Parathyroid adenoma (tissue), 2 donors: ENCODE data around the gene ATP1B1.
A peak's percentile ranks its signal among the peaks of the same experiment; 100 is the strongest.

Experiments used
- H2AFZ ChIP-seq: fragments of 300-600 bp; sonication (generic); one replicate; pipeline ENCODE4 v1.7.0; 2017; ENCODE audit warnings: antibody characterized with exemption, mild to moderate bottlenecking
- H3K27ac ChIP-seq: fragments of 300-600 bp; sonication (generic); one replicate; pipeline ENCODE4 v1.7.0; 2017
- H3K27me3 ChIP-seq: fragments of 300-600 bp; sonication (generic); one replicate; pipeline ENCODE4 v1.7.0; 2017; ENCODE audit warnings: low read length; ENCODE audit not compliant: control insufficient read depth, insufficient read depth
- H3K36me3 ChIP-seq: fragments of 300-600 bp; sonication (generic); one replicate; pipeline ENCODE4 v1.7.0; 2017; ENCODE audit warnings: low read length; ENCODE audit not compliant: control insufficient read depth, insufficient read depth
- H3K4me1 ChIP-seq: fragments of 300-600 bp; sonication (generic); one replicate; pipeline ENCODE4 v1.7.0; 2017; ENCODE audit warnings: control low read depth
- H3K4me2 ChIP-seq: fragments of 300-600 bp; sonication (generic); one replicate; pipeline ENCODE4 v1.7.0; 2017; ENCODE audit warnings: low read length
- H3K4me3 ChIP-seq: fragments of 300-600 bp; sonication (generic); one replicate; pipeline ENCODE4 v1.7.0; 2017; ENCODE audit warnings: low read depth, low read length
- H3K79me2 ChIP-seq: fragments of 300-600 bp; sonication (generic); one replicate; pipeline ENCODE4 v1.7.0; 2017; ENCODE audit warnings: control low read depth
- H3K9ac ChIP-seq: fragments of 300-600 bp; sonication (generic); one replicate; pipeline ENCODE4 v1.7.0; 2017; ENCODE audit warnings: mild to moderate bottlenecking
- H3K9me3 ChIP-seq: fragments of 300-600 bp; sonication (generic); one replicate; pipeline ENCODE4 v1.7.0; 2017; ENCODE audit warnings: low read length; ENCODE audit not compliant: control insufficient read depth
- TF ChIP-seq, protein P1 (sequence below): fragments of 300-600 bp; sonication (generic); IDR thresholded peaks from one replicate; pipeline ENCODE4 v1.7.0; 2017; ENCODE audit warnings: antibody characterized with exemption, mild to moderate bottlenecking
- donor health status: primary hyperparathyroidism.

The ATP1B1 gene

DNA sequence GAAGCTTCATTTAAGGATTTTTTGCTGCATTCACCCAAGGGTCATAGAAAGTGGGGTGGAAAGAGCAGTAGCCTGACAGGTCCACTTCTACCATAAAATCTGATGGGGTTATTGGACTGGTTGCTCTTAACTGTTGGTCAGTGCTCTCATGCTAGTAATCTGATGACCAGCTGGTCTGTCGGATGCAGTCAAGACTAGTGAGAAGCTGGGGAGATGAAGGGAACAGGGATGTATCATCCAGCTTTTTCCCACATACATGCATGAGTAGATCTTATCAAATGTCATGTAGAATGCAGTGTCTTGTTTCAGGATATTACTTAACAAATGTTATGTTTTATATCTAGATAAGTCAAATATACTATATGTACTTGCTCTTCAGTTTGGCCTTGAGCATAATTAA is 11.1 kb downstream of the ATP1B1 start:
- peak overlapping the region; percentile 76 for H3K27ac ChIP-seq
- no peak overlapping the region for H3K4me3 ChIP-seq
- H3K4me2 ChIP-seq, result peak overlapping the region; percentile 40
- H3K79me2 ChIP-seq, result peaks cover 40% of the 10 kb centered on the region
- H3K4me1 ChIP-seq, result peaks cover 37% of the 10 kb centered on the region
- no peak overlapping the region for H3K9ac ChIP-seq
- no peaks in the 10 kb centered on the region for H3K36me3 ChIP-seq
- no peaks in the 10 kb centered on the region for H3K27me3 ChIP-seq
- H3K9me3 ChIP-seq, result no peaks in the 10 kb centered on the region
- TF ChIP-seq, protein P1, sequence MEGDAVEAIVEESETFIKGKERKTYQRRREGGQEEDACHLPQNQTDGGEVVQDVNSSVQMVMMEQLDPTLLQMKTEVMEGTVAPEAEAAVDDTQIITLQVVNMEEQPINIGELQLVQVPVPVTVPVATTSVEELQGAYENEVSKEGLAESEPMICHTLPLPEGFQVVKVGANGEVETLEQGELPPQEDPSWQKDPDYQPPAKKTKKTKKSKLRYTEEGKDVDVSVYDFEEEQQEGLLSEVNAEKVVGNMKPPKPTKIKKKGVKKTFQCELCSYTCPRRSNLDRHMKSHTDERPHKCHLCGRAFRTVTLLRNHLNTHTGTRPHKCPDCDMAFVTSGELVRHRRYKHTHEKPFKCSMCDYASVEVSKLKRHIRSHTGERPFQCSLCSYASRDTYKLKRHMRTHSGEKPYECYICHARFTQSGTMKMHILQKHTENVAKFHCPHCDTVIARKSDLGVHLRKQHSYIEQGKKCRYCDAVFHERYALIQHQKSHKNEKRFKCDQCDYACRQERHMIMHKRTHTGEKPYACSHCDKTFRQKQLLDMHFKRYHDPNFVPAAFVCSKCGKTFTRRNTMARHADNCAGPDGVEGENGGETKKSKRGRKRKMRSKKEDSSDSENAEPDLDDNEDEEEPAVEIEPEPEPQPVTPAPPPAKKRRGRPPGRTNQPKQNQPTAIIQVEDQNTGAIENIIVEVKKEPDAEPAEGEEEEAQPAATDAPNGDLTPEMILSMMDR, result no peak
- H2AFZ ChIP-seq, result no peak overlapping the region

DNA sequence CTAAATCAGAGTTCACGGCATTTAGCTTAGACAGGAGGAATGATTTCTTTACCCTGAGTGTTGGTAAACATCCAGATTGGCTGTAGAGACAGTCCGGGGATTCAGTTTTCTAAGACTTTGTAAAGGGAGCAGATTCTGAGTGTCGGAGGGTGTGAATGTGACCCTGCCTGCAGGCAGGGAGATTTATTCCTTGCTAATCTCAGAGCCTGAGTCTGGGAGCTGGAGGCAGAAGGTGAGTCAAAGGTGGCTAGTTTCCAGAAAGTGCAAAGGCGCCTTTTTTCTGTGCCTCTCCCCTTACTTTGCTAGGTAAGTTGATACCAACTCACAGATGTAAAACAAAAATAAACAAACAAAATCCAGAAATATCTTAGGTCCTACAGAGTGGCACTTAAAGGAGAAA is 11.7 kb downstream of the ATP1B1 start:
- H3K9me3 ChIP-seq, result no peaks in the 10 kb centered on the region
- peak overlapping the region; percentile 40 for H3K4me2 ChIP-seq
- H3K27me3 ChIP-seq, result no peaks in the 10 kb centered on the region
- TF ChIP-seq, protein P1, result no peak
- no peak overlapping the region for H3K9ac ChIP-seq
- H3K4me1 ChIP-seq, result peaks cover 35% of the 10 kb centered on the region
- peaks cover 36% of the 10 kb centered on the region for H3K79me2 ChIP-seq
- no peaks in the 10 kb centered on the region for H3K36me3 ChIP-seq
- H3K4me3 ChIP-seq, result peak overlapping the region; percentile 10
- peak overlapping the region; percentile 76 for H3K27ac ChIP-seq
- H2AFZ ChIP-seq, result no peak overlapping the region

DNA sequence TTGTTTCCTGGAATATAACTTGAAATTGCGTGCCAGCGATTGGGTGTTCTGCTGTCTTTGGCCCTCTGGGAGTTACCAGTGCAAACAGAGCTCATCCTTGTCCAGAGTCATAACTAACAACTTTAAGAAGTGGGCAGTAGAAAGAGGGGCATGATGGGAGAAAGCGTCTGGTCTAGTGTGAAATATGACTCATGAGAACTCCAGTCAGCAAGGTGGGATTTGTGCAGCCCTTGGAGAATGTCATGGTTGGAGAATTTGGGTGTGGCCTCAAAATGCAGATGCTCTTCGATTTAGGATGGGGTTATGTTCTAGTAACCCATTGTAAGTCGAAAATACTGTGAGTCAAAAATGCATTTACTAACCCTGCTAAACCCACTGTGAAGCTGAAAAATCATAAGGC is 12.9 kb downstream of the ATP1B1 start:
- TF ChIP-seq, protein P1, result no peak
- H3K4me1 ChIP-seq, result peaks cover 40% of the 10 kb centered on the region
- no peak overlapping the region for H3K9ac ChIP-seq
- no peaks in the 10 kb centered on the region for H3K27me3 ChIP-seq
- no peak overlapping the region for H2AFZ ChIP-seq
- peak overlapping the region; percentile 31 for H3K4me2 ChIP-seq
- H3K79me2 ChIP-seq, result peaks cover 27% of the 10 kb centered on the region
- H3K9me3 ChIP-seq, result no peaks in the 10 kb centered on the region
- H3K4me3 ChIP-seq, result no peak overlapping the region
- H3K27ac ChIP-seq, result peak overlapping the region; percentile 76
- H3K36me3 ChIP-seq, result no peaks in the 10 kb centered on the region

DNA sequence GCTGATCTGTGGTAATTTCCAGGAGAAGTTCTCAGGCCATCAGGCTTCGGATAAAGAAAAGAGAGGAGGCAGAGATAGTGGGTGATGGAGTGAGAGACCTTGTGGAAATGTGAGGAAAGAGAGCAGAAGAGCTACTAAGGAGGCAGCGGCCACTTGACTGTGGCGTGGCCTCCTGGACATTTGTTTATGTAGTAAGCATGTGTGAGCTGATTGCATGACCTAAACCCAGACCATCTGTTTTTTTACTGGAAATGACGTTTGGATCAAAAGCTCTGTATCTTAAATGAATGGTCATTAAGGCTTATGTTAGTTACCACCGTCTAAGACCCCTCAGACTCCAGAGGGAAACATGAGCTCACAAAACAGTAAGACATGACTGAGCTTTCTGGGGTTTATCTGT is 13.6 kb downstream of the ATP1B1 start:
- H3K4me3 ChIP-seq, result no peak overlapping the region
- H2AFZ ChIP-seq, result no peak overlapping the region
- H3K79me2 ChIP-seq, result peaks cover 23% of the 10 kb centered on the region
- H3K27me3 ChIP-seq, result no peaks in the 10 kb centered on the region
- peak overlapping the region; percentile 76 for H3K27ac ChIP-seq
- H3K4me2 ChIP-seq, result peak overlapping the region; percentile 31
- H3K4me1 ChIP-seq, result peaks cover 40% of the 10 kb centered on the region
- no peaks in the 10 kb centered on the region for H3K36me3 ChIP-seq
- no peaks in the 10 kb centered on the region for H3K9me3 ChIP-seq
- no peak overlapping the region for H3K9ac ChIP-seq
- TF ChIP-seq, protein P1, result no peak

DNA sequence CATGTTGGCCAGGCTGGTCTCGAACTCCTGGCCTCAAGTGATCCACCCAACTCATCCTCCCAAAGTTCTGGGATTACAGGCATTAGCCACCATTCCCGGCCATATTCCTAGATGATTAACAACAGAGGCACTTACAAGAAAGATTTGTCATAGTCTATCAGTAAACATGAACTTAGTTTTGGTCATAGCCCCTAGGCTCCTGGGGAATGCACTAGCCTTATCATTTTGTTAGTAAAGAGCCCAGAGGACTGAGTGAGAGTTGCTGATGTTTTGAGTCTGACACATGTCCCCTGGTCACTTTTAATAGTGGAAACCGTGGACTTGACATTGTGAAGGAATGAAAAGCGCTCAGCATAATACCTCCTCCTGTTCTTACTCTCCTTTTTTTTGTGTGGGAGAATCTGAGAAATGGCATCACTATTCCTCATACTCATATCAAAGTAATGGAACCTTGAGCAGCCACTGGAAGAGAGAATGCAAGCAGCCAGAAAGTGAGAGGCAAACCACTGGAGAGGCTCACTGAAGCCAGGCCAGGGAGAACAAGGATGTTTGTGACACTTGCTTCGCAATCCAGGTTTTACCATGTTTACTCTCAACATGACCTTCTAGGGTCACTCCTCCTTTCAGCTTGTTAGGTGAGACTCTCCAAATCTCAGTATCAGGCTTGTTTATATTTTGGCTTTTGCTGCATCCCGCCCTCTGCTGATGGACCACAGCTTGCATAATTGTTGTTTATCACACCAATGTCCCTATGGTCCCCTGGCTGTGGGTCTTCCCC is 14.8 kb downstream of the ATP1B1 start:
- Histone ChIP-seq H3K4me3 (no peak overlapping the region), H3K9ac (no peak overlapping the region), H3K79me2 (peaks cover 17% of the 10 kb centered on the region), H3K4me2 (peak overlapping the region; percentile 9), H3K4me1 (peaks cover 34% of the 10 kb centered on the region), H3K36me3 (no peaks in the 10 kb centered on the region), H2AFZ (no peak overlapping the region), H3K9me3 (no peaks in the 10 kb centered on the region), H3K27ac (peak overlapping the region; percentile 57), H3K27me3 (no peaks in the 10 kb centered on the region)
- TF ChIP-seq, protein P1, result no peak
